Fibroblast of lung (primary cell): ENCODE measurements around the gene VPS37C. TPM values are rescaled to one million over a fixed set of nuclear protein-coding genes. Genes with fewer than 3 reads are reported as not detected.

Experiments
- DNase-seq, 2 donors: peaks; one replicate each; pipeline versions ENCODE4 v3.0.0 to v3.0.0-alpha.2; 2010; ENCODE audit warnings: low read depth in 2 of 2
- H2AFZ ChIP-seq: 2 replicates; pipeline ENCODE4 v1.5.1; 2012; ENCODE audit warnings: low read length, control low read depth, inconsistent platforms
- H3K27ac ChIP-seq: 2 replicates; pipeline ENCODE4 v1.5.1; 2011; ENCODE audit warnings: low read length, control low read depth; ENCODE audit not compliant: insufficient read depth
- H3K27me3 ChIP-seq: 2 replicates; pipeline ENCODE4 v1.5.1; 2011; ENCODE audit warnings: mild to moderate bottlenecking, low read length; ENCODE audit not compliant: control insufficient read depth, insufficient read depth
- H3K36me3 ChIP-seq: 2 replicates; pipeline ENCODE4 v1.5.1; 2011; ENCODE audit warnings: low read length; ENCODE audit not compliant: control insufficient read depth, insufficient read depth
- H3K4me1 ChIP-seq: 2 replicates; pipeline ENCODE4 v1.5.1; 2011; ENCODE audit warnings: low read length; ENCODE audit not compliant: control insufficient read depth, insufficient read depth; ENCODE audit errors: extremely low read depth
- H3K4me2 ChIP-seq: 2 replicates; pipeline ENCODE4 v1.5.1; 2011; ENCODE audit warnings: low read length, control low read depth; ENCODE audit not compliant: insufficient read depth; ENCODE audit errors: extremely low read depth
- H3K4me3 ChIP-seq, 4 experiments: fragments of 200-600 bp in 1 of 4; sonication (generic) in 1 of 4; replicated peaks in 1 of 4; 2 replicates each; pipeline ENCODE4 v1.5.1; 2011 to 2016; ENCODE audit warnings: low read length in 4 of 4, low read depth in 3 of 4, mild to moderate bottlenecking in 3 of 4, control low read depth in 2 of 4, inconsistent platforms in 1 of 4, mixed read lengths in 1 of 4; ENCODE audit not compliant: insufficient read depth in 1 of 4; ENCODE audit errors: control extremely low read depth in 1 of 4
- H3K79me2 ChIP-seq: 2 replicates; pipeline ENCODE4 v1.5.1; 2012; ENCODE audit warnings: mild to moderate bottlenecking, low read length, inconsistent platforms; ENCODE audit not compliant: control insufficient read depth, insufficient read depth
- H3K9ac ChIP-seq: 2 replicates; pipeline ENCODE4 v1.5.1; 2011; ENCODE audit warnings: mild to moderate bottlenecking, low read length, control low read depth; ENCODE audit not compliant: insufficient read depth
- H3K9me3 ChIP-seq: 2 replicates; pipeline ENCODE4 v1.5.1; 2012; ENCODE audit warnings: low read depth, low read length; ENCODE audit not compliant: control insufficient read depth, insufficient read depth
- H4K20me1 ChIP-seq: 2 replicates; pipeline ENCODE4 v1.5.1; 2011; ENCODE audit warnings: low read length; ENCODE audit not compliant: control insufficient read depth, insufficient read depth; ENCODE audit errors: extremely low read depth
- EZH2 ChIP-seq: IDR thresholded peaks from 2 replicates; pipeline ENCODE4 v1.5.1; 2012; ENCODE audit warnings: low read length, control low read depth, mild to moderate bottlenecking; ENCODE audit errors: missing control alignments
- polyA plus RNA-seq, 2 donors: library from polyadenylated mRNA; depleted of rRNA in 1 of 2; stranded (reverse) in 1 of 2; unstranded in 1 of 2; fragments of >200 nt; gene quantifications; 2 replicates each; pipeline ENCODE4 v1.2.1, GENCODE V29; 2011 to 2012; ENCODE audit warnings: missing spikeins in 1 of 2
- total RNA-seq: library from RNA; depleted of rRNA; stranded (reverse); fragments of >200 nt; gene quantifications from 2 replicates; pipeline ENCODE4 v1.2.1, GENCODE V29; 2014
- TF ChIP-seq, protein P1 (sequence below), 2 donors: IDR thresholded peaks in 1 of 2; conservative IDR thresholded peaks in 1 of 2; 1 replicate in 1 of 2; 2 replicates in 1 of 2; pipeline ENCODE4 v1.5.1; 2011 to 2012; ENCODE audit warnings: low read length in 2 of 2, control low read depth in 1 of 2, inconsistent platforms in 1 of 2, low read depth in 1 of 2, mild to moderate bottlenecking in 1 of 2

VPS37C gene
- total and polyA plus RNA-seq, 2 donors (not counting 1 experiment from before 2014, with no cell fraction given): 7.6 to 9.9 TPM

GRCh38 chr11:61172888-61173287 is 11.7 kb upstream of the VPS37C start:
- Histone ChIP-seq H3K4me3 (no peak overlapping the region), H2AFZ (no peak overlapping the region), H3K27me3 (peaks cover 30% of the 10 kb centered on the region), H3K4me1 (no peaks in the 10 kb centered on the region), H3K27ac (no peak overlapping the region), H3K9me3 (no peaks in the 10 kb centered on the region), H3K4me2 (no peak overlapping the region), H4K20me1 (no peaks in the 10 kb centered on the region), H3K36me3 (no peaks in the 10 kb centered on the region), H3K9ac (no peak overlapping the region), H3K79me2 (no peaks in the 10 kb centered on the region)
- TF ChIP-seq, protein P1, sequence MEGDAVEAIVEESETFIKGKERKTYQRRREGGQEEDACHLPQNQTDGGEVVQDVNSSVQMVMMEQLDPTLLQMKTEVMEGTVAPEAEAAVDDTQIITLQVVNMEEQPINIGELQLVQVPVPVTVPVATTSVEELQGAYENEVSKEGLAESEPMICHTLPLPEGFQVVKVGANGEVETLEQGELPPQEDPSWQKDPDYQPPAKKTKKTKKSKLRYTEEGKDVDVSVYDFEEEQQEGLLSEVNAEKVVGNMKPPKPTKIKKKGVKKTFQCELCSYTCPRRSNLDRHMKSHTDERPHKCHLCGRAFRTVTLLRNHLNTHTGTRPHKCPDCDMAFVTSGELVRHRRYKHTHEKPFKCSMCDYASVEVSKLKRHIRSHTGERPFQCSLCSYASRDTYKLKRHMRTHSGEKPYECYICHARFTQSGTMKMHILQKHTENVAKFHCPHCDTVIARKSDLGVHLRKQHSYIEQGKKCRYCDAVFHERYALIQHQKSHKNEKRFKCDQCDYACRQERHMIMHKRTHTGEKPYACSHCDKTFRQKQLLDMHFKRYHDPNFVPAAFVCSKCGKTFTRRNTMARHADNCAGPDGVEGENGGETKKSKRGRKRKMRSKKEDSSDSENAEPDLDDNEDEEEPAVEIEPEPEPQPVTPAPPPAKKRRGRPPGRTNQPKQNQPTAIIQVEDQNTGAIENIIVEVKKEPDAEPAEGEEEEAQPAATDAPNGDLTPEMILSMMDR (conservative IDR thresholded peaks at IDR 0.05 in 1 of 2, IDR thresholded peaks at IDR 0.05 in 1 of 2; ENCODE audit: low read depth in 1 of 2, low read length in 2 of 2): no peak
- TF ChIP-seq EZH2: no peak
- no peak for DNase-seq

GRCh38 chr11:61172356-61172755 is 11.1 kb upstream of the VPS37C start:
- H3K36me3 ChIP-seq: no peaks in the 10 kb centered on the region
- no peak overlapping the region for H3K27ac ChIP-seq
- H4K20me1 ChIP-seq: no peaks in the 10 kb centered on the region
- no peaks in the 10 kb centered on the region for H3K79me2 ChIP-seq
- no peak overlapping the region for H3K4me3 ChIP-seq
- DNase-seq: no peak
- peaks cover 30% of the 10 kb centered on the region for H3K27me3 ChIP-seq
- H3K4me2 ChIP-seq: no peak overlapping the region
- no peak overlapping the region for H2AFZ ChIP-seq
- TF ChIP-seq EZH2: no peak
- TF ChIP-seq, protein P1 (conservative IDR thresholded peaks at IDR 0.05 in 1 of 2, IDR thresholded peaks at IDR 0.05 in 1 of 2; ENCODE audit: low read depth in 1 of 2, low read length in 2 of 2): no peak
- H3K9me3 ChIP-seq: no peaks in the 10 kb centered on the region
- no peak overlapping the region for H3K9ac ChIP-seq
- no peaks in the 10 kb centered on the region for H3K4me1 ChIP-seq

DNA sequence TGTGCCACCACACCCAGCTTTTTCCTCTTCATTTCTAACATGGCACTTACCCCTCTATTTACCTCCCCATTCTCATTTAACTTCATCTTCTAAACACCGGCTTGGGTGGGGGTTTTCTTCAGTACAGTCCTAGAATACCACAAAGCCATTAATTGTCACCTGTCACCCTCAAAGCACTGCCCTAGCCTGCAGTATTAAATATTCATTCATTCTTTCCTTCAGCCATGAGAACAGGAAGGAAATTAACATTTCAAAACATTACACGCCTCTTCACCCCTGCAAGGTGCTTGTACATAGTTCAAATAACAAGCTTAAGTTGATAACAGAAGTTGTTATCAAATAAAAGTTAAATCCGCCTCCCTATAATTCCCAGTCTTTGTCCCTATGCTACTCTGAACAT is 10.7 kb upstream of the VPS37C start:
- Histone ChIP-seq H3K9me3 (no peaks in the 10 kb centered on the region), H3K4me1 (no peaks in the 10 kb centered on the region), H3K27me3 (peaks cover 30% of the 10 kb centered on the region), H3K27ac (no peak overlapping the region), H4K20me1 (no peaks in the 10 kb centered on the region), H3K4me2 (no peak overlapping the region), H3K4me3 (no peak overlapping the region), H3K36me3 (no peaks in the 10 kb centered on the region), H2AFZ (no peak overlapping the region), H3K79me2 (no peaks in the 10 kb centered on the region), H3K9ac (no peak overlapping the region)
- TF ChIP-seq, protein P1 (conservative IDR thresholded peaks at IDR 0.05 in 1 of 2, IDR thresholded peaks at IDR 0.05 in 1 of 2; ENCODE audit: low read depth in 1 of 2, low read length in 2 of 2): no peak
- TF ChIP-seq EZH2: no peak
- no peak for DNase-seq
